Activated T-cell treated with anti-CD3 and anti-CD28 coated beads for 48 hours (primary cell): ENCODE results near the gene ESPN.
A peak's percentile ranks its signal among the peaks of the same experiment; 100 is the strongest.
"Not testable (repeated sequence)": the region's sequence is repeated elsewhere in the genome, so short reads cannot be mapped to it uniquely, and the experiment has no call there.

Source experiments
- DNase-seq: peaks from one replicate; pipeline ENCODE4 v3.0.0-alpha.2; 2020; ENCODE audit warnings: low read depth

Gene ESPN

GRCh38 chr1:6448749-6449631, 24.4 kb downstream of the ESPN start:
- no peak for DNase-seq

GRCh38 chr1:6450005-6450450, 25.5 kb downstream of the ESPN start:
- no peak for DNase-seq

GRCh38 chr1:6450486-6450885, 25.9 kb downstream of the ESPN start:
- not testable (repeated sequence) for DNase-seq

- no peak for DNase-seq
Measured at GRCh38 chr1:6450943-6451373, 26.4 kb downstream of the ESPN start.

GRCh38 chr1:6453895-6454855, 29.6 kb downstream of the ESPN start:
- DNase-seq = not testable (repeated sequence)

GRCh38 chr1:6454856-6455751, 30.5 kb downstream of the ESPN start:
- DNase-seq = no peak

GRCh38 chr1:6455752-6456520, 31.4 kb downstream of the ESPN start:
- DNase-seq = not testable (repeated sequence)

GRCh38 chr1:6456800-6457466, 32.4 kb downstream of the ESPN start:
- no peak for DNase-seq

GRCh38 chr1:6459850-6460265, 35.3 kb downstream of the ESPN start:
- no peak for DNase-seq

- peak; percentile 74 for DNase-seq
Measured at GRCh38 chr1:6460301-6461050, 35.9 kb downstream of the ESPN start.

- DNase-seq = no peak
Measured at GRCh38 chr1:6461051-6461530, 36.5 kb downstream of the ESPN start.

- no peak for DNase-seq
Measured at GRCh38 chr1:6461538-6462411, 37.2 kb downstream of the ESPN start.

- no peak for DNase-seq
Measured at GRCh38 chr1:6462412-6463119, 38.0 kb downstream of the ESPN start.

- DNase-seq = no peak
Measured at GRCh38 chr1:6463120-6463412, 38.5 kb downstream of the ESPN start.

GRCh38 chr1:6464514-6464836, 39.9 kb downstream of the ESPN start:
- DNase-seq = no peak

GRCh38 chr1:6464915-6465314, 40.3 kb downstream of the ESPN start:
- DNase-seq = no peak

- DNase-seq = peak; percentile 44
Measured at GRCh38 chr1:6465461-6466005, 41.0 kb downstream of the ESPN start.

GRCh38 chr1:6466023-6466422, 41.4 kb downstream of the ESPN start, which contains the start of gene TNFRSF25:
Gene TNFRSF25, minus strand, starts transcription at chr1:6466173. Its CDS starts 66 bp downstream, at chr1:6466107.
- peak; percentile 66 for DNase-seq
